SK-N-SH (cell line): Measurements from ENCODE around the gene PCP4. TPM values are rescaled to one million over a fixed set of nuclear protein-coding genes. Genes with fewer than 3 reads are reported as not detected.

Experiments used
- CTCF ChIA-PET: fragments of 300-600, 350-600 bp; formaldehyde crosslinking; extraction: SDS; loops from one replicate; lab custom pipeline; 2021; lab: Yijun Ruan, JAX
- POLR2A ChIA-PET: fragments of 350-600 bp; sonication (Branson Sonifier 250); formaldehyde crosslinking; extraction: SDS; loops from one replicate; lab custom pipeline; 2020; ENCODE audit warnings: antibody characterized with exemption, inconsistent platforms; lab: Yijun Ruan, JAX
- DNase-seq: peaks from one replicate; pipeline ENCODE4 v3.0.0; 2012
- H2AFZ ChIP-seq: fragments of 200-600 bp; sonication (generic); 2 replicates; pipeline ENCODE4 v1.8.1; 2016; ENCODE audit warnings: antibody characterized with exemption, mild to moderate bottlenecking, low read depth
- H3F3A ChIP-seq: fragments of 200-600 bp; sonication (generic); replicated peaks from 2 replicates; pipeline ENCODE3; 2016; ENCODE audit warnings: antibody characterized with exemption, mild to moderate bottlenecking; ENCODE audit not compliant: insufficient read depth
- H3K27ac ChIP-seq, 2 experiments: fragments of 200-500 bp in 1 of 2; fragments of 200-600 bp in 1 of 2; sonication (Bioruptor generic) in 1 of 2; sonication (generic), shearing (Covaris generic) in 1 of 2; 2 replicates each; pipeline versions ENCODE4 v1.5.1 to v1.6.1; 2014 to 2016; ENCODE audit warnings: low read depth in 2 of 2, inconsistent platforms in 1 of 2, low read length in 1 of 2, mild to moderate bottlenecking in 1 of 2, mixed read lengths in 1 of 2
- H3K27me3 ChIP-seq: fragments of 200-600 bp; sonication (generic), shearing (Covaris generic); 2 replicates; pipeline ENCODE4 v1.6.1; 2016; ENCODE audit warnings: mixed run types; ENCODE audit not compliant: insufficient read depth
- H3K36me3 ChIP-seq, 2 experiments: fragments of 200-500 bp in 1 of 2; fragments of 200-600 bp in 1 of 2; sonication (Bioruptor generic) in 1 of 2; sonication (generic) in 1 of 2; replicated peaks in 1 of 2; 2 replicates each; pipeline versions ENCODE3 to v1.5.1; 2014 to 2016; ENCODE audit warnings: low read length in 1 of 2, mild to moderate bottlenecking in 1 of 2; ENCODE audit not compliant: insufficient read depth in 2 of 2, control insufficient read depth in 1 of 2
- H3K4me1 ChIP-seq, 2 experiments: fragments of 200-500 bp in 1 of 2; fragments of 200-600 bp in 1 of 2; sonication (Bioruptor generic) in 1 of 2; sonication (generic), shearing (Covaris generic) in 1 of 2; 2 replicates each; pipeline versions ENCODE4 v1.5.1 to v1.6.1; 2014 to 2016; ENCODE audit warnings: low read depth in 1 of 2, low read length in 1 of 2, mixed run types in 1 of 2; ENCODE audit not compliant: insufficient read depth in 2 of 2, control insufficient read depth in 1 of 2
- H3K4me2 ChIP-seq: fragments of 200-600 bp; sonication (generic), shearing (Covaris generic); 2 replicates; pipeline ENCODE4 v1.6.1; 2017; ENCODE audit warnings: mixed run types
- H3K4me3 ChIP-seq, 2 experiments: fragments of 200-500 bp in 1 of 2; fragments of 200-600 bp in 1 of 2; sonication (Bioruptor generic) in 1 of 2; sonication (generic), shearing (Covaris generic) in 1 of 2; 2 replicates each; pipeline versions ENCODE4 v1.5.1 to v1.8.1; 2014 to 2016; ENCODE audit warnings: low read depth in 2 of 2, inconsistent platforms in 1 of 2, low read length in 1 of 2, mild to moderate bottlenecking in 1 of 2, mixed read lengths in 1 of 2, moderate library complexity in 1 of 2
- H3K79me2 ChIP-seq: fragments of 200-600 bp; sonication (generic); 2 replicates; pipeline ENCODE4 v1.8.1; 2017; ENCODE audit warnings: mild to moderate bottlenecking; ENCODE audit not compliant: insufficient read depth
- H3K9ac ChIP-seq: fragments of 200-600 bp; sonication (generic); 2 replicates; pipeline ENCODE4 v1.6.1; 2017; ENCODE audit warnings: mixed run types
- H3K9me2 ChIP-seq: fragments of 200-600 bp; sonication (generic); 2 replicates; pipeline ENCODE4 v1.6.1; 2017; ENCODE audit warnings: mixed run types
- H3K9me3 ChIP-seq: fragments of 200-600 bp; sonication (generic); 2 replicates; pipeline ENCODE4 v1.6.1; 2017; ENCODE audit warnings: mixed run types, mild to moderate bottlenecking, moderate library complexity
- H4K20me1 ChIP-seq: fragments of 200-600 bp; sonication (generic); 2 replicates; pipeline ENCODE4 v1.6.1; 2017; ENCODE audit warnings: mild to moderate bottlenecking, mixed run types; ENCODE audit not compliant: insufficient read depth
- CHD2 ChIP-seq: fragments of 150-350 bp; IDR thresholded peaks from 2 replicates; pipeline ENCODE4 v1.6.1; 2018; ENCODE audit warnings: low read length; ENCODE audit not compliant: partially characterized antibody
- ELF1 ChIP-seq: IDR thresholded peaks from 2 replicates; pipeline ENCODE4 v1.4.0; 2012
- FOXJ3 ChIP-seq: sonication (generic); formaldehyde crosslinking; IDR thresholded peaks from 2 replicates; pipeline ENCODE4 v1.5.1; 2020; ENCODE audit warnings: mild to moderate bottlenecking, missing genetic modification reagents
- NFIC ChIP-seq: IDR thresholded peaks from 2 replicates; pipeline ENCODE4 v1.4.0; 2012; ENCODE audit warnings: borderline replicate concordance
- PBX3 ChIP-seq: IDR thresholded peaks from 2 replicates; pipeline ENCODE4; 2012
- RAD21 ChIP-seq: IDR thresholded peaks from 2 replicates; pipeline ENCODE4 v1.6.1; 2012; ENCODE audit warnings: mild to moderate bottlenecking, low read length
- SIN3A ChIP-seq: IDR thresholded peaks from 2 replicates; pipeline ENCODE4 v1.6.1; 2012; ENCODE audit warnings: low read depth, mild to moderate bottlenecking, low read length, moderate library complexity, borderline replicate concordance
- TAF1 ChIP-seq: IDR thresholded peaks from 2 replicates; pipeline ENCODE4 v1.6.1; 2012; ENCODE audit warnings: low read depth, mild to moderate bottlenecking, low read length, moderate library complexity, borderline replicate concordance
- WGBS: methylation state at CpG from one replicate; pipeline ENCODE4 v1.1.6; 2017; ENCODE audit warnings: low lambda C conversion rate; 5-methylcytosine and 5-hydroxymethylcytosine counted together
- polyA plus RNA-seq, 3 experiments: library from polyadenylated mRNA; depleted of rRNA; stranded (reverse); fragments of >200 nt; gene quantifications; 2 replicates each; pipeline ENCODE4 v1.2.3, GENCODE V29; 2012
- TF ChIP-seq, protein P1 (sequence below): IDR thresholded peaks from 2 replicates; pipeline ENCODE4 v1.4.0; 2012; ENCODE audit warnings: low read depth, borderline replicate concordance
- TF ChIP-seq, protein P2 (sequence below): IDR thresholded peaks from 2 replicates; pipeline ENCODE4 v1.4.0; 2012; ENCODE audit warnings: low read depth, borderline replicate concordance
- TF ChIP-seq, protein P3 (sequence below): fragments of 150-350 bp; IDR thresholded peaks from 2 replicates; pipeline ENCODE4 v1.6.1; 2017; ENCODE audit warnings: antibody characterized with exemption, low read length, low read depth, borderline replicate concordance

The PCP4 gene
- polyA plus RNA-seq, 1 of the 3 experiments (the other 2 are of a cell fraction) = not detected

- no peak for TF ChIP-seq FOXJ3
- no peak for TF ChIP-seq PBX3
- no peak for TF ChIP-seq CHD2
Observed at GRCh38 chr21:39965026-39965425, 97.8 kb downstream of the PCP4 start (continued).

GRCh38 chr21:39966786-39967185 is 99.5 kb downstream of the PCP4 start:
- Histone ChIP-seq H3K9ac (no peak overlapping the region), H3K27ac (no peak overlapping the region), H3K4me3 (no peak overlapping the region), H3K4me1 (no peaks in the 10 kb centered on the region), H4K20me1 (no peaks in the 10 kb centered on the region), H3K4me2 (no peak overlapping the region), H3K27me3 (no peaks in the 10 kb centered on the region), H3K79me2 (no peaks in the 10 kb centered on the region), H3F3A (no peaks in the 10 kb centered on the region), H3K9me2 (no peaks in the 10 kb centered on the region), H3K9me3 (no peaks in the 10 kb centered on the region; the same call in 1 of the 2 replicates), H3K36me3 (no peaks in the 10 kb centered on the region), H2AFZ (no peak overlapping the region)
- ChIA-PET CTCF (no interaction called here), POLR2A (no interaction called here)
- no peak for TF ChIP-seq TAF1
- TF ChIP-seq SIN3A = no peak
- TF ChIP-seq, protein P1, sequence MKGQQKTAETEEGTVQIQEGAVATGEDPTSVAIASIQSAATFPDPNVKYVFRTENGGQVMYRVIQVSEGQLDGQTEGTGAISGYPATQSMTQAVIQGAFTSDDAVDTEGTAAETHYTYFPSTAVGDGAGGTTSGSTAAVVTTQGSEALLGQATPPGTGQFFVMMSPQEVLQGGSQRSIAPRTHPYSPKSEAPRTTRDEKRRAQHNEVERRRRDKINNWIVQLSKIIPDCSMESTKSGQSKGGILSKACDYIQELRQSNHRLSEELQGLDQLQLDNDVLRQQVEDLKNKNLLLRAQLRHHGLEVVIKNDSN = no peak
- TF ChIP-seq, protein P2, sequence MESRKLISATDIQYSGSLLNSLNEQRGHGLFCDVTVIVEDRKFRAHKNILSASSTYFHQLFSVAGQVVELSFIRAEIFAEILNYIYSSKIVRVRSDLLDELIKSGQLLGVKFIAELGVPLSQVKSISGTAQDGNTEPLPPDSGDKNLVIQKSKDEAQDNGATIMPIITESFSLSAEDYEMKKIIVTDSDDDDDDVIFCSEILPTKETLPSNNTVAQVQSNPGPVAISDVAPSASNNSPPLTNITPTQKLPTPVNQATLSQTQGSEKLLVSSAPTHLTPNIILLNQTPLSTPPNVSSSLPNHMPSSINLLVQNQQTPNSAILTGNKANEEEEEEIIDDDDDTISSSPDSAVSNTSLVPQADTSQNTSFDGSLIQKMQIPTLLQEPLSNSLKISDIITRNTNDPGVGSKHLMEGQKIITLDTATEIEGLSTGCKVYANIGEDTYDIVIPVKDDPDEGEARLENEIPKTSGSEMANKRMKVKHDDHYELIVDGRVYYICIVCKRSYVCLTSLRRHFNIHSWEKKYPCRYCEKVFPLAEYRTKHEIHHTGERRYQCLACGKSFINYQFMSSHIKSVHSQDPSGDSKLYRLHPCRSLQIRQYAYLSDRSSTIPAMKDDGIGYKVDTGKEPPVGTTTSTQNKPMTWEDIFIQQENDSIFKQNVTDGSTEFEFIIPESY = no peak
- TF ChIP-seq RAD21 = no peak
- TF ChIP-seq ELF1 = no peak
- no peak for TF ChIP-seq PBX3
- no peak for TF ChIP-seq NFIC
- TF ChIP-seq, protein P3, sequence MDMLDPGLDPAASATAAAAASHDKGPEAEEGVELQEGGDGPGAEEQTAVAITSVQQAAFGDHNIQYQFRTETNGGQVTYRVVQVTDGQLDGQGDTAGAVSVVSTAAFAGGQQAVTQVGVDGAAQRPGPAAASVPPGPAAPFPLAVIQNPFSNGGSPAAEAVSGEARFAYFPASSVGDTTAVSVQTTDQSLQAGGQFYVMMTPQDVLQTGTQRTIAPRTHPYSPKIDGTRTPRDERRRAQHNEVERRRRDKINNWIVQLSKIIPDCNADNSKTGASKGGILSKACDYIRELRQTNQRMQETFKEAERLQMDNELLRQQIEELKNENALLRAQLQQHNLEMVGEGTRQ = no peak
- WGBS = 3% methylated on average over 3 of the region's 3 CpGs
- no peak for DNase-seq
